HG02840 (cell line): Measurements from ENCODE around the gene IVNS1ABP.
"Not testable (repeated sequence)": the region's sequence is repeated elsewhere in the genome, so short reads cannot be mapped to it uniquely, and the experiment has no call there.

Experiments
- ATAC-seq: cut with Tn5 transposase; IDR thresholded peaks from one replicate; pipeline ENCODE4 v1.9.1; 2021; ENCODE audit warnings: mild to moderate bottlenecking, moderate library complexity, moderate number of reproducible peaks; ENCODE audit not compliant: unreplicated experiment, low FRiP score

IVNS1ABP gene

GRCh38 chr1:185260611-185261010 is 56.4 kb downstream of the IVNS1ABP start:
- no peak for ATAC-seq

DNA sequence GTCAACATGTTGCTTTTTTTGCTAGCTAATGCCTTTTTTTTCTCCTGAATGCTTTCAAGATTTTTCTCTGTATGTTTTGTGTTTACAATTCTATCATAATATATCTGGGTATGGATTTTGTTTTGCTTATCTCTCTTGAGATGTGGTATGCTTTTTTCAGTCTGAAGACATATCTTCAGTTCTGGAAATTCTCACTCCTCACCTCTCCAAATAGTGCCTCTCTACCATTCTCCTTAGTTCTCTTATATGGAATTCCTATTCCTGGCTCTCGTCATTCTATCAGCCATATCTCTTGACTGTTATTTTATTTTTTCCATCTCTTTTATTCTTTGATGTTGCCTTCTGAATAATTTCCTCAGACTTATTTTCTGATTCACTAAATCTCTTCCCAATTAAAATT is 58.4 kb downstream of the IVNS1ABP start:
- no peak for ATAC-seq

- ATAC-seq: no peak
These were observed 59.2 kb downstream of the IVNS1ABP start for GRCh38 chr1:185257950-185258208.

GRCh38 chr1:185257116-185257949 is 59.7 kb downstream of the IVNS1ABP start:
- not testable (repeated sequence) for ATAC-seq

- ATAC-seq: not testable (repeated sequence)
These were observed 61.4 kb downstream of the IVNS1ABP start for GRCh38 chr1:185255595-185255994.

GRCh38 chr1:185252404-185252803 is 64.6 kb downstream of the IVNS1ABP start:
- ATAC-seq: not testable (repeated sequence)

DNA sequence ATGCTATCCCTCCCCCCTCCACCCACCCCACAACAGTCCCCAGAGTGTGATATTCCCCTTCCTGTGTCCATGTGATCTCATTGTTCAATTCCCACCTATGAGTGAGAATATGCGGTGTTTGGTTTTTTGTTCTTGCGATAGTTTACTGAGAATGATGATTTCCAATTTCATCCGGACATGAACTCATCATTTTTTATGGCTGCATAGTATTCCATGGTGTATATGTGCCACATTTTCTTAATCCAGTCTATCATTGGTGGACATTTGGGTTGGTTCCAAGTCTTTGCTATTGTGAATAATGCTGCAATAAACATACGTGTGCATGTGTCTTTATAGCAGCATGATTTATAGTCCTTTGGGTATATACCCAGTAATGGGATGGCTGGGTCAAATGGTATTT is 65.1 kb downstream of the IVNS1ABP start:
- ATAC-seq: not testable (repeated sequence)

- ATAC-seq: no peak
These were observed 67.0 kb downstream of the IVNS1ABP start for GRCh38 chr1:185250063-185250462.

- no peak for ATAC-seq
These were observed 67.5 kb downstream of the IVNS1ABP start for GRCh38 chr1:185249563-185249962.
